IPS DF 4.7 (cell line): ENCODE data around the gene ANO6.
"Not testable (repeated sequence)": the region's sequence is repeated elsewhere in the genome, so short reads cannot be mapped to it uniquely, and the experiment has no call there.

ENCODE experiments used
- DNase-seq: peaks from one replicate; pipeline ENCODE4 v3.0.0-alpha.2; 2013; ENCODE audit warnings: low spot score; ENCODE audit errors: extremely low read depth

Gene ANO6

DNA sequence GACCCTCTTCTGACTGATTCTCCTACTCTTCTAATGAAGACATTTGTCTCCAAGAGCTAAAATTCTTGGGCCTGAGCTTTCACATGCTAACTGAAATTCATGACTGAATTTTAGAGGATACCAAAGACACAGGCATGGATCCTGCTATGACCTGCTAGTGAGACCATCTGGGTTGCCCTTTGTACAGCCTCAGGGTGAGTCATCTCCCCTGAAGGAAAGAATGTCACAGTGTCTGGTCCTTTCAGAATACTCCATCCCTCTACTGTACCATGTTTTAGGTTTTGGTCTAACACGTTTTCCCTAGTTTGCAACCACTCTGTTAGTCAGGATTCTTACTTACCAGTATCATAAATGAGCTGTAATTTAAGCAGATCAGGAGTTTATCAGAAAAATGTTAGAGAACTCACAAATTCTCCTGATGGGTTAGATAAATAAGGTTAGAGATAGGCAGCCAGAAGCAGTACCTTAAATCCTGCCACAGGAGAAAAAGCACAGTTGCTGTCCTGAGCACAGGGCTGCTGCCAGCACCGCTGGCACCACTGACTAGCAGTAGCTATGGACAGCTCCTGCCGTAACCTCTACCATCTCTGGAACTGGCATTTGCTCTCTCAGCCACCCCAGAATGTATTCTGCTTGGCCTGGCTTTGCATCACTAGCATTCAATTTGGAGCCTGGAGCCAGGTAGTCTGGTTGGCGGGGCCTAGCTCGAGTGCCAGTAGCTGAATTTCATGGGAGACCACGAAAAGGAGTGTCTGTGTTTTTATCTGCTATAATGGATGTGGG lies 127.6 kb downstream of the ANO6 start:
- DNase-seq: no peak

DNA sequence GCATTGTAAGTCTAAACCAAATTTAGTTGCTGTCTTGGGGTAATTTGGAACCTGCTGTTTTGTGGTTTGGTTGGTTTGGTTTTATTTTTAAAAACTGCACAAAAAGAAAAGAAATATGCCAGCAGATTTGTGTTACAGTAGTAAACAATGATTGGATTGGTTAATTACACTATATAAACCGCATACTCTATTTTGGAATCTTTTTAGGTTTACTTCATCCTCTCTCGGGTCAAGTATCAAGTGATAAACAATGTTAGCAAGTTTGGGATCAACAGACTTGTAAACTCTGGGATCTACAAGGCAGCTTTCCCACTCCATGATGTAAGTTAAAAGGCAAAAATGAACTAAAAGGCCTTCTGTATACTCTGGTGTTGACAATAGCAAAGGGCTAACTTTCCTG lies 132.4 kb downstream of the ANO6 start:
- DNase-seq: no peak

DNA sequence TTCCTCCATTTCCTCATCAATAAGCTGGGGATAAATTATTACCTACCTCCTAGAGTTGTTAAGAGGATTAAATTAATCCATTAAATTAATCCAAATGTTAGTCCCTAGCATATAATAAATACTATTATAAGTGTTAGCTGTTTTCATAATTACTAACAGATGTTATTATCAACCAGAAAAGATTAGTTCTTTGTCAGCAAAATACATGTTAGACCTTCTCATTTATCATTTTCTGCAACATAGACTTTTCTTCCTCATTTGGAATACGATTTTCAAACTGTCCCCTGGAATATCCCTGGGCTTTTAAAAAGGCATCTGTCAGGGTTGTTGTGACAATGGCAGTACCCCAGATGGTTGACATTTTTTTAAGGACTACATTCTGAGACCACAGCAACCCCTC lies 133.1 kb downstream of the ANO6 start:
- DNase-seq: no peak

DNA sequence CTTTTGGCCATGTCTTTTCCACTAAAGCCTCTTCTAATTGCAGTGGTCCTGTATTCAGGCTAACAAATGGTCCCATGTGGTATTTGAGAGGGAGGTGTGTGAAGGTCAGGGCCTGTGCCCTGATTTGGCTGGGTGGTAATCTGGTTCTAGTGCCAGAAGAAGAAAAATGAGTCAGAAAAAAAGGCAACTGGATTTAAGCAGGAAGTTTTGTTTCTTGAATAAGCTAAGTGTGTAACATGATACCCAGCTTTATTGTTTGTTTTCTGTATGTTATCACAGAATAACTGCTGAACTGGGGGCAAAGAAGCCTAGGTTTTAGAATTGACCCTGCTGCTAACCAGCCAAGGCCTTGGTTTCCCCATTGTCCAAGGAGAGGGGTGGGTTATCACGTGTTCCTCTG lies 134.0 kb downstream of the ANO6 start:
- DNase-seq: no peak

DNA sequence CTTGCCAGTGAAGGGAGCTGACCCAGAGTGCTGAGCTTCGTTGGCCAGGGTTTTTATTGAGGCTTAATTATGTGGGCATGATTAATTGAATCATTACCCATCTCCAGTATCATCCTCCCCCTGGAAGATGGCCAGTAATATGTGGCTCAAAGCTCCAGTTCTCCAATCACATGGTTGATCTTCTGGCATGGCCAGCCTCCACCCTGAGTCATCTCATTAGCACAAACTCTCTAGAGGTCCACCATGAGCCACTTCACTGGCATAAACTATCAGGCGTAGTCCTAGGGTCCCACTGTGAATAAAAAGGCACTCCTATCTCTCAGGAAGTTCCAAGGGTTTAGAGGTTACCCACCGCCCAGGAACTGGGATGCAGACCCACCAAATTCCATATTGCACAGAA lies 135.0 kb downstream of the ANO6 start:
- no peak for DNase-seq

DNA sequence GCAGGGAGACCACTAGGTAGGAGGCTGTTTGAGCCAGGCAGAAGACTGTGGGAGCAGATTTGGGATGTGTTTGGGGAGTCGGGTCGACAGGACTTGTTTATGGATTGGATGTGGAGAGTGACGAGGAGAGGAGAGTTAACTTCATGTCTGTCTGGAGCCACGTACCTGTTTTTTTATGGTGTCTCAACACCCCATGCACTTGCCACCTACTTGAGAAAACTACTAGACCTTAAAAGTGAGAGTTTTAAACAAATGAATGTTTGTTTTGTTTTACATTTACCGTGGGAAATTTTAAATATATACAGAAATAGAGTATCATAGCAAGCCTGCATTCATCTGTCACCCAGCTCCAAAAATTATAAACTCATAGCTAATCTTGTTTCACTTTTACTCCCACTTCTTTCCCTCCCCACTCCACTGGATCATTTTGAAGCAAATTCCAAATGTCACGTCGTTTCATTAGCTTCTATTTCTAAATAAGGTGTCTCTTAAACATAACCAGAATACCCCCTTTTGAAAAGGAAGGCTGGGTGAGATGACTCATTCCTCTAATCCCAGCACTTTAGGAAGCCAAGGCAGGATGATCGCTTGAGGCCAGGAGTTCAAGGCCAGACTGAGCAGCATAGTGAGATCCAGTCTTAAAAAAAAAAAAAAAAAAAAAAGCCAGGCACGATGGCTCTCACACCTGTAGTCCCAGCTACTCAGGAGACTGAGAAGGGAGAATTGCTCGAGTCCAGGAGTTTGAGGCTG lies 136.2 kb downstream of the ANO6 start:
- no peak for DNase-seq

DNA sequence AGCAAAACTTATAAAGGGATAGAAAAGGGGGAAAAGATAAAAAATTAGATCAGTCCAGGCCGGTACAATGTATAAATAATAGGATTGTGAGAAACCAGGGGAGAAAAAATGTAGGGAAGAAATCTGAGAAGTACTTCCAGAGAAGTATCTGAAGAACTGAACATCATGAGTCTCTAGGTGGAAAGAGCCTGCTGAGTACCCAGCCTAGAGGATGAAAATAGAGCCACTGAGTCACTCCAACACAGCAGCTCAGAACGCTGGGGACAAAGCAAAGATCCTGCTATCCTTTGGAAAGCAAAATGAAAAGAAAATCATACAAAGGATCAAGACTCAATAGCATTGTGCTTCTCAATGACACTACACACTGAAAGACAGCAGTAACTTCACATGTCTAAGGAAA lies 138.0 kb downstream of the ANO6 start:
- DNase-seq: no peak

DNA sequence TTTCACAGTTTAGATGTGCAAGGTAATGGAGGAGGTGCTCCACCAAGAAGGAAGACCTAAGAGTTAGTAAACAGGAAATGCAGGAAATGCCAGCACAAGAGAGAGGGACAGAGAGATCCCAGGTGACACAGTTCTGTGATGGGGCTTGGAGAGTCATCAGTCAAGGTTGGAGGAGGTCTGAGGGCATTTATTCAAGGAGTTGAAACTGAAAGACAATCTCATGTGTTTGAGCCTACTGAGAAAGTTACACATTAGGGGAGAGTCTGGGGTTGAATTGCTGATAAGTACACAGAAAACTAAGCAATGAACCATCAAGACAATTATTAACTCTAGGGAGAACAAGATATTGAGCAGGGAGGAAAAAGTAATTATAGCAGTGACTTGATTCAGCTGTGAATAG lies 138.5 kb downstream of the ANO6 start:
- DNase-seq: no peak

DNA sequence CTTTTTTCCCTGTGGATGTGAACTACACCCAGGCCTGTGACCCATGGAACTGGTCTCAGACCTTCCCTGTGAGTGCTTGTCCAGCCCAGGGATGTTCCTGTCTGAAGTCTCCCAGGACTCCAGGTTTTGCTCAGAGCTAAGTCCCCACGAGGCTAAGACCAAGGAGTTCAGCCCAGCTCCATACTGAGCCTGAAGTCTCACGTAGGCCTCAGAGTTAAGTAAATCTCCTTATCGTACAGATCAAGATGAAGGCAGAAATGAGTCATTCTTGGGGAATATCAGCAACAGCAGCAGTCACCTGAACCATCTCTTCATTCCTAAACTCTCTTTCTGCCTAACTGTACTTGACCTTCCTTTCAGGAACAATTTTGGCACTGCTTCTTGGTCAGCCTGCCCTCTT lies 139.8 kb downstream of the ANO6 start:
- no peak for DNase-seq

DNA sequence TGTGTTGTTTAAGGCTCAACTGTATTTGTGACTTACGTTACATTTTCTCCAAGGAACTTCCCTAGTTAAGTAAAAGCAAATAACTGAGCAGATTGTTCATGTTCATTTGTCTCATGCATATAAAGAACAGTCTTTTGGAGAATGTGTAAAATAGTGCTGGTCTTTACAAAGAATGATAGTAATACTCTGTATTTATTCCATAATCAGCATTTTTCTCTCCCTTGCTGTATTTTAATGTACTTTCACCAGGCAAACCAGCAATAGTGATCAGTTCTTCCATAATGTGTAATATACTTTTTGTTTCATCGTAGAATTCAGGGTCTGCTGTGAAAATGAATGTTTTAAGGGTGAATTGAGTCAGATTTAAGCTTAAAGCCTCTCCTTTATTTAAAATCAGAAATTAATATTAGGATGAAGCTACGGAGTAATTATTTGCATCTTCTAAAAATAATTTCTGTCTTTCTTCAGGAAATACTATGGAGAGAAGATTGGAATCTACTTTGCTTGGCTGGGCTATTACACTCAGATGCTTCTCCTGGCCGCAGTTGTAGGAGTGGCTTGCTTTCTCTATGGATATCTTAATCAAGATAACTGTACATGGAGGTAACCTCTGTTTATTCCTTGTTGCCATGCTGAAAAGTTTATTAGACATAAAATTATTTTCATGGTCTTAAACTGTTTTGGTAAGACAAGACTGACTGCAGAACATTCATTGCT lies 141.1 kb downstream of the ANO6 start:
- DNase-seq: no peak

DNA sequence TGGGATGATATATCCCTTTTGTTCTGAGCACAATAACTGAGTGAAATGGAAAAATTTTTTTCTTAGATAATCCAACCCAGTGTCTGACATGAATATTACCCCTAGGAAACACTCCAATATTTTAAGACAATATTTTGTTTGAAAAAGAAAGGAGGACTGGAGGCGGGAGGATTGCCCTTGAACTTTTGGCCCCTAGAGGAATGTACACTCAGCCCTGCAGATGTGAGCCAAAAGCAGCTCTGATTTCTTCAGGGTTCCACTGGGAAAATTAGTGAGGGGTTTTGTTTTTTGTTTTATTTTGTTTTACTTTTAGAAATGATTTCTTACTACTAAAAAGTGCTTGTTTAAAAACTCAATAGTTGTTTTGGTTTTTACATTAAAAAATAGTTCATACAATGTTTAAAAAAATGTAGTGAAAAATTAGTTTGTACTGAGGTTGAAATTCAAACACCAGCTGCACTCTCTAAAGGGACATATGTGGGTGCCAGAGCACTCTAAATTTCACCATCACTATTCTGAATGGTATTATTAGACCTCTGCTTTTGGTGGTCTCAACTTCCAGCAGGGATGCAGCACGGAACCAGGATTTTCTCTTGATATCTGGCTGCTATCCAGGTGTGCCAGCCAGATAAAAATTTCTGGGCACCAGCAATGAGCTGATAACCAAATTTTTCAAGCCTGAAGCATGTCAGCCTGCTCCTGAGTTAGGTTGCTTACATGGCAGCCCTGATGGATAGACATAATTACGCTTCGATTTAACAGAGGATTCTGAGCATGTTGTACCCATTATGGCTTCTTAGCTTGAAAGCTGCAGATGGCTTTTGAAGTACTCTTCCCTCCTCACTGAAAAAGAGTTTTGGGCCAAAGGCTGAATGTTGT lies 141.9 kb downstream of the ANO6 start:
- DNase-seq: no peak

DNA sequence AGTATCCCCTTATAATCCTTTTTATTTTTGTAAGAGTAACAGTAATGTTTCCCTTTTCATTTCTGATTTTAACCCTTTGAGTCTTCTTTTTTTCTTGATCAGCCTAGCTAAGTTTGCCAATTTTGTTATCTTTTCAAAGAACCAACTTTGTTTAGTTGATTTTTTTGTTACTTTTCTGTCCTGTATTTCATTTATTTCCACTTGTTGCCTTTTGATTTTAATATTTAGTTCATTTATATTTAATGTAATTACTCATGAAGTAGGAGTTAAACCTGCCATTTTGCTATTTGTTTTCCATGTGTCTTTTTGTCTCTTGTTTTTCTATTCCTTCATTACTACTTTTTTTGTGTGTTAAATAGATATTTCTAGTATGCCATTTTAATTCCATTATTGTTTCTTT lies 146.4 kb downstream of the ANO6 start:
- DNase-seq: no peak

DNA sequence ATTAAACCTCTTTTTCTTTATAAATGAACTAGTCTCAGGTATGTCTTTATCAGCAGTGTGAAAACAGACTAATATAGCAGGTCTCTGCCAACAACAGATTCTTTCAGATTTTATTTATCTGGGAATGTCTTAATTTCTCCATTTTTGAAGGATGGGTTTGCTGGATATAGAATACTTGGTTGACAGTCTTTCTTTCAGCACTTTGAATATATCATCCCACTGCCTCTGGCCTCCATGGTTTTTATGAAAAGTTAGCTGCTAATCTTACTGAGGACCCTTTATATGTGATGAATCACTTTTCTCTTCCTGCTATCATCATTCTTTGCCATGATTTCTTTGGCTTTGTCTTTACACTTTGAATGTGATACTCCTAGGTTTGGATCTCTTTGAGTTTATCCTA lies 148.0 kb downstream of the ANO6 start:
- DNase-seq: no peak

DNA sequence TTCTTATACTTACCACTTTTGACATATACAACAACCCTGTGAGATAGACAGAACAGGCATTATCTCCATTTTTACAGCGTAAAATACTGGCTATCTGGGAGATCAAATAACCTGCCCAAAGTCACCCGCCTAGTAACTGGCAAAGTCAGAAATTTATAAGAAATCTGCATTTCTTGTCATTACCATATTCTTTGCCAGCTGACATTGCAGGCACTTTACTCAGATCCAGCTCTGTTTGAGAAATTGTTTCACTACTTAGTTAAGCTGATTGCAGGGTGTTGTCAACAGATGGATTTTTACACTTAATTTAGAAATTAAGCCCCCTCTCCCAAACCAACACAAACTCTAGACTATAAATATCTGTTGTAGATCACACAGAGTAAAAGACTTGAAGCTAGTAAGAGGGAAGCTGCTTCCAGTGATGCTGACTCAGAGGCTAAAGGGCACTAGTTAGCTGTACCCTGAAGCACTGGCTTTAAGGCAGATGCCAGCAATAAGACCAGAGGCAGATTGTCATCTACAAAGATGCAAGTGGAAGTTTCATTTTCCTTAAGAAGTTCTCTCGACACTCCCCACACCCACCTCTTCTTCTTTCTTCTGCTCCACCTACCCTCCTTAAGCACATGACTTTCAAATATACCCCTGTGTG lies 153.1 kb downstream of the ANO6 start:
- no peak for DNase-seq

DNA sequence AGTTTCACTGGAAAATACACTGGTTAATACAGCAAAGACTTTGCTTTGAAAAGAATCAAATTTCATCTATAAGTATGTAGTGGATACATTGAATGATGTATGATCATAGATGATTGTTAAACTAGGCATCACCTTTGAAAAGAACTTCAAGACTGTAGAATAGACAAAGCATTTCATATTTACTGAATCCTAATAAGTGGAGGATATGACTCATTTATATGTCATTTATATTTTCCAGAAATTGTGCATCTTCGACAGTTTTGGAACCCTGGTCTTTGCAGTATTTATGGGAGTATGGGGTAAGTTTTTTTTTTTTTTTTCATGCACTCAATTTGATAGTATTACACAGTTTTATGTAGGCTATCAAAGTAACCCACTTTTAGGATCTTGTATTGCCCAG lies 161.9 kb downstream of the ANO6 start:
- DNase-seq: no peak

DNA sequence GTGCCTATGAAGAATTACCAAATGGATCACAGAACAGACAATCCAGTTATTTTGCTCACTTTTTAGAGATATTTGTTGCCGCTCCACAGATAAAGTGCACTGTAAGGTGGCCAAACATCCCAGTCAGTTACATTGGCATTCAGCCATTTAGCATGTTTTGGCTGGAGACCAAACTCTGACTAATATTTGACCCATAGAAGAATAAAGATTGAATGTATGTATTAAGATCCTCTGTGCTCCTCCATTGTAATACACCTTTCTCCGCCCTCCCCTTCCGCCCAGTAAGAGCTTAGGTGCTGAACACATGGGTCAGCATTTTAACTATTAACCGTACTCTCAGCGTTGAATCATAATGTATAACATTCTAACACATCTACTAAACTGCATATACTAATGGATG lies 163.4 kb downstream of the ANO6 start:
- no peak for DNase-seq

DNA sequence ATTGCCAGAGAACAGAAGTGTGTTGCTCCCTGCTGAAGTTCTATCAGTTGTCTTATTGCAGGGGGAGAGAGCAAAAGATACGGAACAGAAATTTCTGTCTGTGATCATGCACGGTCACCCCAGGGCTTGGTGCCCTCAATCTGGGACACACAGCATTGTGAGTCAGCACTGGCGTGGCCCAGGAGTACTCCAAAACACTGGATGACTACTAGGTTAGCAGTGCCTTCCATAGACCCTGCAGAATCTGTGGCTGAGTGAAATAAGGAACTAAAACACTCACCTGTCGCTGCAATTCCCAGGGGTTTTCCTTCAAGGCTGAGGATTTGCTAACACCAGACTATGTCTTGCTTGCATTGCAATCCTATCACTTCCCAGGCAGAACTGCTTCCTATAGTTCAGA lies 165.5 kb downstream of the ANO6 start:
- no peak for DNase-seq

DNA sequence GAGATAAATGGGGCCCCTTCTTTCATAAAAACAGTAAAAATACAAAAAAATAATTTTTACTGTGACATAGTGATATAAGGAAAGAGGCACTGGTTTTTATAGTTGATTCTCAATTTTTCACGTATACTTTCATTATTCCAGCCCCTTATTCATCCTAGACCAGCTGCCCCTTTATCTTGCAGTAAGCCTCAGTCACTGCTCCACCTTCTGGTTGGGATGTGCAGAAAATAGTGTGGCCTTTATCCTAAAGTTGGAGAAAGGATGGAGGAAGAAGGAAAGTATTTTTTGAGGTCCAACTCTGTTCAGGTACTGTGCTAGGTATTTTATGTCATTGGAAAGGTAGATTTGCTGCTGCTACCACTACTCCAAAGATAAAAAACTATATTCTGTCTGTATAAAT lies 172.7 kb downstream of the ANO6 start:
- DNase-seq: peak; percentile 14

DNA sequence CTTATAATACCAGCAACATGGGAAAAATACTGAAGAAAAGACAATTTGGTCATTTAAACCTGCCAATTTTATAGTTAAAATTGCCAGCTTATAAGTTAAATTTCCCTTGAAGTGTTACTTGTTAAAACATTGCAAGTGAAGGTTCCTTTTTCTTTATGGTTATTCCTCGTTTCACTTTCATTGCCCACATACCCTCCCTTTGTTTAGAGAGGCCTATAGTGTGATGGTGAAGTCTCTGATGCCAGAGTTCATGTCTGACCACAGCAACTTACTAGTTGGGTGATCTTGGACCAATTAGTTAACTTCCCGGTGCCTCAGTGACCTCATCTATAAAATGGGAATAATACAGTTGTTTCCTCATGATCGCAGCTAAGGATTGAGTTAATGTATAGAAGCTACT lies 173.5 kb downstream of the ANO6 start:
- no peak for DNase-seq

DNA sequence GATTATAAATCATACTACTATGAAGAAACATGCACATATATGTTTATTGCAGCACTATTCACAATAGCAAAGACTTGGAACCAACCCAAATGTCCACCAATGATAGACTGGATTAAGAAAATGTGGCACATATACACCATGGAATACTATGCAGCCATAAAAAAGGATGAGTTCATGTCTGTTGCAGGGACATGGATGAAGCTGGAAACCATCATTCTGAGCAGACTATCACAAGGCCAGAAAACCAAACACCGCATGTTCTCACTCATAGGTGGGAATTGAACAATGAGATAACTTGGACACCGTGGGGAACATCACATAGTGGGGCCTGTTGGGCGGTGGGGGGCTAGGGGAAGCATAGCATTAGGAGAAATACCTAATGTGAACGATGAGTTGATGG lies 181.6 kb downstream of the ANO6 start:
- not testable (repeated sequence) for DNase-seq

DNA sequence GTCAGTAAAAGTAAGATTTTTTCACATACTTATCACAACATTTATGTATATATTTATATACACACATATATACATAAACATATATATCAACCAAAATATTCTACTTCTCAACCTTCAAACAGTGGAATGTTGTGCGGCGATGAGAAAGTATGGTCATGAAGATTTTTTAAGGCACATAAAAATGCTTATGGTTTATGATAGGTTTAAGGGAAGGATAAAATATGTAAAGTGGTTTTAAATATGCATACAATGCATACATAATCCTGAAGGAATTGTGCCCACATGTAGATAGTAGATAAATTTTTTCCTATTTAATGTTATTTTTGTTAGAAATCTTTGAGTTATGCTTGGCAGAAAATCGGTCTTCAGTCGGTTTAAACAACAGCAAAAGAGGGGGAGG lies 182.7 kb downstream of the ANO6 start:
- DNase-seq: no peak
